HCT116 (cell line): ENCODE data around the gene EPHA6. TPM values are rescaled to one million over a fixed set of nuclear protein-coding genes. Genes with fewer than 3 reads are reported as not detected.
"Not testable (repeated sequence)": the region's sequence is repeated elsewhere in the genome, so short reads cannot be mapped to it uniquely, and the experiment has no call there.

ENCODE experiments used
- ATAC-seq: fragments of 200-7000 bp; cut with Tn5 transposase; 2 replicates; pipeline ENCODE4 v1.9.1; 2020; ENCODE audit warnings: mild to moderate bottlenecking, moderate library complexity
- BruUV-seq: library from RNA; stranded (reverse); fragments of 400-500 nt; replicated peaks from 2 replicates; lab custom pipeline; 2021; lab: Mats Ljungman, UMichigan
- CTCF ChIA-PET: fragments of 300-600 bp; sonication (Branson Sonifier 250); formaldehyde crosslinking; loops from one replicate; lab custom pipeline; 2021; ENCODE audit warnings: antibody characterized with exemption; lab: Charles Lee
- POLR2A ChIA-PET: fragments of 300-600, 350-600 bp; sonication (Branson Sonifier 250); formaldehyde crosslinking; loops from one replicate; lab custom pipeline; 2021; ENCODE audit warnings: antibody characterized with exemption; lab: Charles Lee
- RAD21 ChIA-PET, 2 experiments: fragments of 300-600 bp; sonication (Branson Sonifier 250); formaldehyde crosslinking; loops; one replicate each; lab custom pipeline; 2023; ENCODE audit warnings: low total read pairs in 2 of 2; ENCODE audit not compliant: uncharacterized antibody in 2 of 2, unreplicated experiment in 2 of 2, low non-redundant PET in 1 of 2; lab: Charles Lee
- DNase-seq: peaks from one replicate; pipeline ENCODE4 v3.0.0-alpha.2; 2010; ENCODE audit warnings: low read depth, low spot score
- H2AFZ ChIP-seq: fragments of 200-600 bp; shearing (Covaris generic), sonication (generic); 2 replicates; pipeline ENCODE4 v1.6.1; 2017; ENCODE audit warnings: low read depth, mixed run types, mixed read lengths, antibody characterized with exemption, low read length; ENCODE audit not compliant: poor library complexity, severe bottlenecking
- H3K27ac ChIP-seq: 2 replicates; pipeline ENCODE4 v1.5.1; 2012; ENCODE audit warnings: low read depth, low read length
- H3K27me3 ChIP-seq: fragments of 200-600 bp; sonication (generic); 2 replicates; pipeline ENCODE4 v1.6.1; 2016; ENCODE audit warnings: mixed run types, low read length, mixed read lengths; ENCODE audit not compliant: insufficient read depth
- H3K36me3 ChIP-seq, 2 experiments: fragments of 200-500 bp in 1 of 2; fragments of 200-600 bp in 1 of 2; sonication (Bioruptor generic) in 1 of 2; sonication (generic) in 1 of 2; 2 replicates each; pipeline versions ENCODE4 v1.5.1 to v1.6.1; 2014 to 2016; ENCODE audit warnings: low read length in 2 of 2, inconsistent platforms in 1 of 2, mixed read lengths in 1 of 2, mixed run types in 1 of 2; ENCODE audit not compliant: insufficient read depth in 2 of 2, control insufficient read depth in 1 of 2
- H3K4me1 ChIP-seq, 2 experiments: fragments of 200-600 bp in 1 of 2; sonication (generic) in 1 of 2; 2 replicates each; pipeline versions ENCODE4 v1.5.1 to v1.6.1; 2012 to 2017; ENCODE audit warnings: low read length in 2 of 2, inconsistent platforms in 1 of 2, mild to moderate bottlenecking in 1 of 2, mixed read lengths in 1 of 2, mixed run types in 1 of 2, moderate library complexity in 1 of 2; ENCODE audit not compliant: insufficient read depth in 2 of 2, control insufficient read depth in 1 of 2
- H3K4me2 ChIP-seq: fragments of 200-600 bp; sonication (generic); 2 replicates; pipeline ENCODE4 v1.6.1; 2017; ENCODE audit warnings: mixed run types, low read length, mixed read lengths
- H3K4me3 ChIP-seq, 2 experiments: fragments of 200-600 bp in 1 of 2; sonication (generic) in 1 of 2; replicated peaks in 1 of 2; 2 replicates each; pipeline ENCODE4 v1.5.1; 2011 to 2016; ENCODE audit warnings: low read length in 2 of 2, control low read depth in 1 of 2, low read depth in 1 of 2, mild to moderate bottlenecking in 1 of 2, mixed read lengths in 1 of 2, mixed run types in 1 of 2
- H3K79me2 ChIP-seq: fragments of 200-600 bp; sonication (generic); 2 replicates; pipeline ENCODE4 v1.6.1; 2017; ENCODE audit warnings: mild to moderate bottlenecking, mixed run types, low read length, moderate library complexity, mixed read lengths; ENCODE audit not compliant: insufficient read depth
- H3K9ac ChIP-seq: fragments of 200-600 bp; sonication (generic); 2 replicates; pipeline ENCODE4 v1.6.1; 2016; ENCODE audit warnings: low read length, mixed read lengths
- H3K9me2 ChIP-seq: fragments of 200-600 bp; sonication (generic), shearing (Covaris generic); 2 replicates; pipeline ENCODE4 v1.6.1; 2017; ENCODE audit warnings: mixed run types, mild to moderate bottlenecking, moderate library complexity; ENCODE audit not compliant: insufficient read depth
- H3K9me3 ChIP-seq, 2 experiments: fragments of 200-500 bp in 1 of 2; fragments of 200-600 bp in 1 of 2; sonication (Bioruptor generic) in 1 of 2; sonication (generic) in 1 of 2; 2 replicates each; pipeline ENCODE4 v1.6.1; 2014 to 2017; ENCODE audit warnings: low read length in 2 of 2, mixed read lengths in 2 of 2, inconsistent platforms in 1 of 2, low read depth in 1 of 2, mild to moderate bottlenecking in 1 of 2, mixed run types in 1 of 2, moderate library complexity in 1 of 2; ENCODE audit not compliant: control insufficient read depth in 1 of 2, insufficient read depth in 1 of 2
- H4K20me1 ChIP-seq: fragments of 200-600 bp; sonication (generic), shearing (Covaris generic); 2 replicates; pipeline ENCODE4 v1.6.1; 2017; ENCODE audit warnings: mixed run types, mild to moderate bottlenecking, moderate library complexity; ENCODE audit not compliant: insufficient read depth
- CBX3 ChIP-seq: IDR thresholded peaks from 2 replicates; pipeline ENCODE4 v1.6.1; 2012; ENCODE audit warnings: low read depth
- EGR1 ChIP-seq: IDR thresholded peaks from 2 replicates; pipeline ENCODE4 v1.6.1; 2012; ENCODE audit warnings: low read depth
- ELF1 ChIP-seq: IDR thresholded peaks from 2 replicates; pipeline ENCODE4 v1.6.1; 2012; ENCODE audit warnings: low read depth, borderline replicate concordance
- EZH2 ChIP-seq: fragments of 200-600 bp; sonication (generic); IDR thresholded peaks from 2 replicates; pipeline ENCODE4 v1.6.1; 2017; ENCODE audit warnings: antibody characterized with exemption, mixed run types
- EZH2phosphoT487 ChIP-seq: fragments of 200-600 bp; IDR thresholded peaks from 2 replicates; pipeline ENCODE4 v1.6.1; 2018; ENCODE audit warnings: antibody characterized with exemption, borderline replicate concordance
- FOSL1 ChIP-seq: IDR thresholded peaks from 2 replicates; pipeline ENCODE4 v1.6.1; 2012; ENCODE audit warnings: low read depth
- POLR2AphosphoS5 ChIP-seq: IDR thresholded peaks from 2 replicates; pipeline ENCODE4 v1.6.1; 2011; ENCODE audit warnings: mild to moderate bottlenecking, low read depth, low read length, moderate library complexity
- SIN3A ChIP-seq: IDR thresholded peaks from 2 replicates; pipeline ENCODE4 v1.6.1; 2012; ENCODE audit warnings: low read depth
- SP1 ChIP-seq: IDR thresholded peaks from 2 replicates; pipeline ENCODE4 v1.6.1; 2012; ENCODE audit warnings: low read depth
- YY1 ChIP-seq: IDR thresholded peaks from 2 replicates; pipeline ENCODE4 v1.6.1; 2011; ENCODE audit warnings: low read length, low read depth, moderate library complexity, mild to moderate bottlenecking; ENCODE audit not compliant: insufficient replicate concordance; ENCODE audit errors: extremely low read depth
- ZFX ChIP-seq: fragments of 450-650 bp; IDR thresholded peaks from 2 replicates; pipeline ENCODE4 v1.6.1; 2017
- intact Hi-C: fragments of 100-400 bp; cut with micrococcal nuclease; formaldehyde crosslinking; loops from 2 replicates; pipeline ENCODE4 v1.10.0; 2022
- total RNA-seq: library from RNA; stranded (reverse); gene quantifications from one replicate; pipeline ENCODE4 v1.2.1, GENCODE V29; 2021; ENCODE audit not compliant: unreplicated experiment
- TF ChIP-seq, protein P1 (sequence below): IDR thresholded peaks from 2 replicates; pipeline ENCODE4 v1.6.1; 2011; ENCODE audit warnings: mild to moderate bottlenecking, low read length, moderate library complexity; ENCODE audit not compliant: insufficient replicate concordance; ENCODE audit errors: extremely low read depth
- TF ChIP-seq, protein P2 (sequence below): IDR thresholded peaks from 2 replicates; pipeline ENCODE4 v1.6.1; 2012

Gene EPHA6
- total RNA-seq, 1 experiment from 2014 or later, result not detected

DNA sequence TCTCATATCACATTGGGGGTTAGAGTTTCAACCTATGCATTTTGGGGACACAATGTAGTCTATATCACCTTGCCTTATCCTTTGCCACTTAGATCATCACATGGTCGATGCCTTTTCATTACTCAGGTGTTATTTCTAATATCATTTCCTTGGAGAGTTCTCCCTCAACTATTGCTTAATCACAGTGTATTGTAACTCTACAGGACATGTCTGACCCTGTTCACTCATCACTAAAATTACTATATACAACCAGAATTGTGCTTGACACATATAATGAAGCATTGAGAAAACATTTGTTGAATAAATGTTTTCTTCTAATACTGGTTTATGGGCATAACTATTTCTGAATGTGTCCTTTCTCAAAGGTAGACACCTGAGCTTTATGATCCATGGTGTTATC lies 207.4 kb downstream of the EPHA6 start:
- Histone ChIP-seq H3K4me2 (no peak overlapping the region), H3K36me3 (no peaks in the 10 kb centered on the region), H3K9ac (no peak overlapping the region), H4K20me1 (no peaks in the 10 kb centered on the region), H3K9me3 (peaks cover 0 to 3% of the 10 kb centered on the region in 2 experiments; a peak in 2 of 4 replicates), H3K27me3 (no peaks in the 10 kb centered on the region), H3K79me2 (no peaks in the 10 kb centered on the region), H2AFZ (no peak overlapping the region), H3K4me1 (no peaks in the 10 kb centered on the region), H3K4me3 (no peak overlapping the region), H3K9me2 (no peaks in the 10 kb centered on the region), H3K27ac (no peak overlapping the region)
- CTCF ChIA-PET, result no interaction called here
- intact Hi-C loops, result no loop called here
- ATAC-seq (no peak), DNase-seq (no peak)
- RAD21 ChIA-PET, result no interaction called here
- BruUV-seq, result no TSS peak
- POLR2A ChIA-PET, result no interaction called here
- no peak for TF ChIP-seq YY1
- TF ChIP-seq ZFX, result no peak
- TF ChIP-seq POLR2AphosphoS5, result no peak
- TF ChIP-seq CBX3, result no peak
- no peak for TF ChIP-seq EZH2
- TF ChIP-seq SIN3A, result no peak
- TF ChIP-seq, protein P1, sequence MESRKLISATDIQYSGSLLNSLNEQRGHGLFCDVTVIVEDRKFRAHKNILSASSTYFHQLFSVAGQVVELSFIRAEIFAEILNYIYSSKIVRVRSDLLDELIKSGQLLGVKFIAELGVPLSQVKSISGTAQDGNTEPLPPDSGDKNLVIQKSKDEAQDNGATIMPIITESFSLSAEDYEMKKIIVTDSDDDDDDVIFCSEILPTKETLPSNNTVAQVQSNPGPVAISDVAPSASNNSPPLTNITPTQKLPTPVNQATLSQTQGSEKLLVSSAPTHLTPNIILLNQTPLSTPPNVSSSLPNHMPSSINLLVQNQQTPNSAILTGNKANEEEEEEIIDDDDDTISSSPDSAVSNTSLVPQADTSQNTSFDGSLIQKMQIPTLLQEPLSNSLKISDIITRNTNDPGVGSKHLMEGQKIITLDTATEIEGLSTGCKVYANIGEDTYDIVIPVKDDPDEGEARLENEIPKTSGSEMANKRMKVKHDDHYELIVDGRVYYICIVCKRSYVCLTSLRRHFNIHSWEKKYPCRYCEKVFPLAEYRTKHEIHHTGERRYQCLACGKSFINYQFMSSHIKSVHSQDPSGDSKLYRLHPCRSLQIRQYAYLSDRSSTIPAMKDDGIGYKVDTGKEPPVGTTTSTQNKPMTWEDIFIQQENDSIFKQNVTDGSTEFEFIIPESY, result no peak
- TF ChIP-seq EGR1, result no peak
- TF ChIP-seq, protein P2, sequence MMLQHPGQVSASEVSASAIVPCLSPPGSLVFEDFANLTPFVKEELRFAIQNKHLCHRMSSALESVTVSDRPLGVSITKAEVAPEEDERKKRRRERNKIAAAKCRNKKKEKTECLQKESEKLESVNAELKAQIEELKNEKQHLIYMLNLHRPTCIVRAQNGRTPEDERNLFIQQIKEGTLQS, result no peak
- no peak for TF ChIP-seq SP1
- no peak for TF ChIP-seq ELF1
- no peak for TF ChIP-seq FOSL1
- TF ChIP-seq EZH2phosphoT487, result no peak

GRCh38 chr3:97025612-97026011 lies 211.2 kb downstream of the EPHA6 start:
- H3K9me3 ChIP-seq, result peaks cover 0 to 17% of the 10 kb centered on the region in 2 experiments; a peak in 2 of 4 replicates
- POLR2A ChIA-PET, RAD21 ChIA-PET, DNase-seq, H3K9me2 ChIP-seq, H3K4me1 ChIP-seq, H3K4me3 ChIP-seq, H3K4me2 ChIP-seq, intact Hi-C loops, H3K36me3 ChIP-seq, H4K20me1 ChIP-seq, H3K9ac ChIP-seq, H3K27ac ChIP-seq, H3K27me3 ChIP-seq, BruUV-seq, H2AFZ ChIP-seq, ATAC-seq, H3K79me2 ChIP-seq, CTCF ChIA-PET: not testable (repeated sequence)
